K562 (cell line): ENCODE measurements around the gene CEP290. TPM values are rescaled to one million over a fixed set of nuclear protein-coding genes. Genes with fewer than 3 reads are reported as not detected.

Source experiments
- ARID3B ChIP-seq: fragments of 250-450 bp; sonication (Bioruptor Pico); IDR thresholded peaks from 2 replicates; pipeline ENCODE4 v1.4.0; 2020; ENCODE audit warnings: borderline replicate concordance
- CREB1 ChIP-seq, 2 experiments: sonication (generic) in 1 of 2; formaldehyde crosslinking in 1 of 2; IDR thresholded peaks; 2 replicates each; pipeline versions ENCODE4 v1.6.1 to v1.8.0; 2012 to 2022; ENCODE audit warnings: inconsistent platforms in 1 of 2, mild to moderate bottlenecking in 1 of 2, missing genetic modification reagents in 1 of 2, moderate library complexity in 1 of 2
- KLF10 ChIP-seq: fragments of 250-450 bp; sonication (Bioruptor Pico); IDR thresholded peaks from 2 replicates; pipeline ENCODE4 v1.6.1; 2021; ENCODE audit warnings: matching md5 sums
- L3MBTL2 ChIP-seq: fragments of 450-650 bp; IDR thresholded peaks from 2 replicates; pipeline ENCODE4 v1.6.1; 2016; ENCODE audit warnings: mild to moderate bottlenecking, moderate library complexity
- MTA3 ChIP-seq: fragments of 450-650 bp; formaldehyde crosslinking; IDR thresholded peaks from 2 replicates; pipeline ENCODE4 v1.6.1; 2017; ENCODE audit warnings: mild to moderate bottlenecking, borderline replicate concordance
- NFATC3 ChIP-seq: fragments of 450-650 bp; IDR thresholded peaks from 2 replicates; pipeline ENCODE4 v1.6.1; 2017; ENCODE audit warnings: mild to moderate bottlenecking
- NR1H2 ChIP-seq: sonication (generic); formaldehyde crosslinking; IDR thresholded peaks from 2 replicates; pipeline ENCODE4 v1.4.0; 2020; ENCODE audit warnings: mild to moderate bottlenecking, missing genetic modification reagents
- POLR2H ChIP-seq: IDR thresholded peaks from 2 replicates; pipeline ENCODE4 v1.6.1; 2016; ENCODE audit warnings: missing genetic modification characterization, low read depth, mild to moderate bottlenecking, control low read depth, missing compliant biosample characterization, moderate library complexity
- RBBP5 ChIP-seq: fragments of 200-600 bp; sonication (generic); IDR thresholded peaks from 2 replicates; pipeline ENCODE4 v1.6.1; 2012; ENCODE audit warnings: borderline replicate concordance, mild to moderate bottlenecking, low read length, control low read depth, inconsistent platforms; ENCODE audit not compliant: insufficient read depth, poor library complexity, severe bottlenecking
- SMARCE1 ChIP-seq: fragments of 450-650 bp; IDR thresholded peaks from 2 replicates; pipeline ENCODE4 v1.7.1; 2016; ENCODE audit warnings: mild to moderate bottlenecking
- TAF9B ChIP-seq: fragments of 450-650 bp; IDR thresholded peaks from 2 replicates; pipeline ENCODE4 v1.6.1; 2018; ENCODE audit warnings: mild to moderate bottlenecking; ENCODE audit not compliant: partially characterized antibody
- TAL1 ChIP-seq: fragments of 450-650 bp; IDR thresholded peaks from 2 replicates; pipeline ENCODE4 v1.6.1; 2016; ENCODE audit warnings: mild to moderate bottlenecking
- TBP ChIP-seq: optimal IDR thresholded peaks from 2 replicates; pipeline ENCODE3; 2011; ENCODE audit warnings: low read depth, low read length, improper control_type of control experiment
- THAP12 ChIP-seq: fragments of 250-450 bp; sonication (Bioruptor Pico); IDR thresholded peaks from 2 replicates; pipeline ENCODE4 v1.9.0; 2021; ENCODE audit warnings: mild to moderate bottlenecking, inconsistent platforms
- YY1 ChIP-seq, 3 experiments: IDR thresholded peaks; 2 replicates each; pipeline ENCODE4 v1.6.1; 2011; ENCODE audit warnings: low read length in 2 of 3, mild to moderate bottlenecking in 2 of 3, moderate library complexity in 2 of 3, borderline replicate concordance in 1 of 3, control low read depth in 1 of 3, low read depth in 1 of 3; ENCODE audit not compliant: insufficient read depth in 3 of 3, insufficient replicate concordance in 2 of 3, control insufficient read depth in 1 of 3, insufficient read length in 1 of 3; ENCODE audit errors: extremely low read depth in 1 of 3
- ZBED1 ChIP-seq: IDR thresholded peaks from 2 replicates; pipeline ENCODE4 v1.6.1; 2014
- ZC3H11A ChIP-seq: IDR thresholded peaks from 2 replicates; pipeline ENCODE4 v1.6.1; 2012; ENCODE audit warnings: low read depth, low read length, improper control_type of control experiment
- ZHX1 ChIP-seq: fragments of 150-350 bp; conservative IDR thresholded peaks from 2 replicates; pipeline ENCODE4 v1.6.1; 2014; ENCODE audit warnings: low read length
- ZNF280A ChIP-seq: fragments of 450-650 bp; IDR thresholded peaks from 2 replicates; pipeline ENCODE4 v1.6.1; 2018; ENCODE audit warnings: mild to moderate bottlenecking, low read depth; ENCODE audit not compliant: partially characterized antibody
- ZNF436 ChIP-seq: fragments of 250-450, 450-650 bp; sonication (Bioruptor Pico); formaldehyde crosslinking; IDR thresholded peaks from 2 replicates; pipeline ENCODE4 v1.7.0; 2020; ENCODE audit warnings: mild to moderate bottlenecking
- polyA plus RNA-seq, 8 experiments: library from polyadenylated mRNA; depleted of rRNA in 4 of 8; stranded (reverse) in 5 of 8; unstranded in 3 of 8; fragments of >200 nt; fragmentation: Nextera tagmentation in 2 of 8; fragmentation: Illumina TruSeq in 1 of 8; extraction: Ambion mirVana in 2 of 8; extraction: Trizol in 1 of 8; gene quantifications; 2 replicates each; pipeline versions ENCODE4 v1.2.1 to v1.2.3, GENCODE V29; 2011 to 2014; ENCODE audit warnings: inconsistent platforms in 1 of 8, missing spikeins in 1 of 8
- total RNA-seq, 7 experiments: library from RNA; depleted of rRNA in 6 of 7; stranded (reverse); fragments of >200 nt in 6 of 7; fragmentation: Illumina TruSeq in 2 of 7; extraction: Trizol in 2 of 7; gene quantifications; 2 replicates each; pipeline versions ENCODE4 v1.2.1 to v1.2.3, GENCODE V29; 2011 to 2021; ENCODE audit warnings: low replicate concordance in 1 of 7

The CEP290 gene
- total and polyA plus RNA-seq, 9 of the 15 experiments (the other 6 are each of a cell fraction or from before 2014, with no cell fraction given), result 7.2 to 19.4 (median 18.1) TPM

- peak; percentile 79 for TF ChIP-seq TBP
- no peak for TF ChIP-seq ZNF436 (CRISPR knock-in tag)
- no peak for TF ChIP-seq ZC3H11A
- no peak for TF ChIP-seq NFATC3
- peak; percentile 44 for TF ChIP-seq CREB1 (IDR thresholded peaks at IDR 0.05)
- peak; percentile 70 for TF ChIP-seq CREB1 (CRISPR knock-in tag; IDR thresholded peaks at IDR 0.05)
- no peak for TF ChIP-seq ARID3B (CRISPR knock-in tag)
- TF ChIP-seq KLF10, result no peak
- no peak for TF ChIP-seq NR1H2 (CRISPR knock-in tag)
- no peak for TF ChIP-seq SMARCE1
- TF ChIP-seq MTA3, result peak; percentile 81; the same call in 1 of the 2 replicates
- no peak for TF ChIP-seq TAL1
- TF ChIP-seq TAF9B, result no peak
- peak; percentile 63; the same call in 1 of the 2 replicates for TF ChIP-seq THAP12 (CRISPR knock-in tag)
- 0 out of 2 replicates have a peak, but pooled peaks have one; percentile 22 for TF ChIP-seq ZBED1
- no peak for TF ChIP-seq POLR2H (tag)
- peak in 1 of 3 experiments; percentile 63 for TF ChIP-seq YY1 (IDR thresholded peaks at IDR 0.05; ENCODE audit: borderline replicate concordance in 1 of 3, control insufficient read depth in 1 of 3, extremely low read depth in 1 of 3, insufficient read depth in 3 of 3, insufficient read length in 1 of 3, insufficient replicate concordance in 2 of 3, low read depth in 1 of 3, low read length in 2 of 3)
- TF ChIP-seq RBBP5, result peak; percentile 96
- peak; percentile 76 for TF ChIP-seq L3MBTL2
- TF ChIP-seq ZHX1, result no peak
- TF ChIP-seq ZNF280A, result no peak
These were observed 106.5 kb downstream of the CEP290 start (continued) for GRCh38 chr12:88035271-88035906.
